Panc1 (cell line): Measurements from ENCODE around the gene LAMP2. TPM values are rescaled to one million over a fixed set of nuclear protein-coding genes. Genes with fewer than 3 reads are reported as not detected.

Experiments
- ATAC-seq: fragments of 200-7000 bp; cut with Tn5 transposase; 2 replicates; pipeline ENCODE4 v1.9.1; 2020; ENCODE audit warnings: mild to moderate bottlenecking, moderate library complexity
- BruUV-seq: library from RNA; stranded (reverse); fragments of 400-500 nt; replicated peaks from 2 replicates; lab custom pipeline; 2021; lab: Mats Ljungman, UMichigan
- CTCF ChIA-PET: fragments of 300-600 bp; sonication (Branson Sonifier 250); formaldehyde crosslinking; loops from one replicate; lab custom pipeline; 2022; ENCODE audit warnings: antibody characterized with exemption; lab: Charles Lee
- POLR2A ChIA-PET: fragments of 300-600 bp; sonication (Branson Sonifier 250); formaldehyde crosslinking; loops from one replicate; lab custom pipeline; 2022; ENCODE audit warnings: antibody characterized with exemption; lab: Charles Lee
- DNase-seq: peaks from one replicate; pipeline ENCODE4 v3.0.0-alpha.2; 2010; ENCODE audit warnings: low read depth, low spot score
- H3K27ac ChIP-seq: 2 replicates; pipeline ENCODE4 v1.5.1; 2011; ENCODE audit warnings: mild to moderate bottlenecking, low read length, inconsistent platforms
- H3K27me3 ChIP-seq: fragments of 200-500 bp; sonication (Bioruptor generic); 2 replicates; pipeline ENCODE4 v1.6.0; 2014; ENCODE audit warnings: low read length, inconsistent platforms; ENCODE audit not compliant: control insufficient read depth, insufficient read depth
- H3K36me3 ChIP-seq: fragments of 200-500 bp; sonication (Bioruptor generic); 2 replicates; pipeline ENCODE4 v1.5.1; 2014; ENCODE audit warnings: inconsistent platforms, mild to moderate bottlenecking, low read length, moderate library complexity; ENCODE audit not compliant: control insufficient read depth, insufficient read depth
- H3K4me1 ChIP-seq: 2 replicates; pipeline ENCODE4 v1.5.1; 2011; ENCODE audit warnings: inconsistent platforms, mild to moderate bottlenecking, low read length, moderate library complexity; ENCODE audit not compliant: control insufficient read depth, insufficient read depth
- H3K4me3 ChIP-seq, 2 experiments: 2 replicates each; pipeline ENCODE4 v1.5.1; 2011 to 2012; ENCODE audit warnings: low read depth in 2 of 2, low read length in 2 of 2, mild to moderate bottlenecking in 2 of 2, inconsistent platforms in 1 of 2, moderate library complexity in 1 of 2
- H3K9me3 ChIP-seq: fragments of 200-500 bp; sonication (Bioruptor generic); 2 replicates; pipeline ENCODE4 v1.5.1; 2014; ENCODE audit warnings: low read depth, mild to moderate bottlenecking, inconsistent platforms, low read length, moderate library complexity; ENCODE audit not compliant: control insufficient read depth, insufficient read depth
- CTCF ChIP-seq: fragments of 450-650 bp; IDR thresholded peaks from 2 replicates; pipeline ENCODE4 v1.5.1; 2017; ENCODE audit warnings: mild to moderate bottlenecking
- POLR2AphosphoS5 ChIP-seq: IDR thresholded peaks from 2 replicates; pipeline ENCODE4 v1.6.1; 2012; ENCODE audit warnings: mild to moderate bottlenecking, low read depth, low read length, moderate library complexity
- REST ChIP-seq, 2 experiments: IDR thresholded peaks; 2 replicates each; pipeline ENCODE4 v1.6.1; 2011 to 2012; ENCODE audit warnings: low read depth in 2 of 2, control low read depth in 1 of 2, low read length in 1 of 2, mild to moderate bottlenecking in 1 of 2, moderate library complexity in 1 of 2; ENCODE audit not compliant: insufficient read depth in 1 of 2
- SIN3A ChIP-seq: IDR thresholded peaks from 2 replicates; pipeline ENCODE4 v1.6.1; 2012; ENCODE audit warnings: low read depth, mild to moderate bottlenecking, low read length, moderate library complexity, borderline replicate concordance; ENCODE audit not compliant: insufficient read depth
- TCF7L2 ChIP-seq: IDR thresholded peaks from 2 replicates; pipeline ENCODE4 v1.6.1; 2011; ENCODE audit warnings: mild to moderate bottlenecking, low read depth, low read length, inconsistent platforms
- in situ Hi-C: cut with HindIII; loops from 2 replicates; pipeline ENCODE4 v1.10.0; 2016; ENCODE audit warnings: low sequenced_read_pairs, low pct_unique_long_range_greater_than_20kb
- intact Hi-C: fragments of 100-400 bp; cut with micrococcal nuclease; formaldehyde crosslinking; loops from one replicate; pipeline ENCODE4 v1.10.0; 2022; ENCODE audit not compliant: unreplicated experiment
- total RNA-seq: library from RNA; stranded (reverse); gene quantifications from one replicate; pipeline ENCODE4 v1.2.1, GENCODE V29; 2021; ENCODE audit not compliant: unreplicated experiment

Gene LAMP2
- total RNA-seq, 1 experiment from 2014 or later: 243 TPM

- in situ Hi-C loops (no loop called here), intact Hi-C loops (no loop called here)
- TF ChIP-seq CTCF: peak; percentile 80
- TF ChIP-seq SIN3A: no peak
- TF ChIP-seq REST (IDR thresholded peaks at IDR 0.05; ENCODE audit: insufficient read depth in 1 of 2, low read depth in 2 of 2, low read length in 1 of 2): no peak
- peak; percentile 93 for TF ChIP-seq TCF7L2
- TF ChIP-seq POLR2AphosphoS5: peak; percentile 60; the same call in 1 of the 2 replicates
- peak; percentile 97 for ATAC-seq
- Histone ChIP-seq H3K27ac (peak overlapping the region; percentile 91), H3K36me3 (no peaks in the 10 kb centered on the region), H3K4me3 (peak overlapping the region; percentile 46 to 60), H3K9me3 (no peaks in the 10 kb centered on the region), H3K27me3 (no peaks in the 10 kb centered on the region), H3K4me1 (peaks cover 5% of the 10 kb centered on the region; the same call in 1 of the 2 replicates)
- no TSS peak for BruUV-seq
- CTCF ChIA-PET: interaction anchor here (0.6 to 1.1 kb wide), 4 partner anchors 31 to 241 kb away, joined by 3 to 7 read pairs (median 6); no protein-coding TSS in a partner anchor
- peak; percentile 71 for DNase-seq
- POLR2A ChIA-PET: interaction anchor here (0.6 to 0.8 kb wide), 2 partner anchors 14 to 935 kb away, joined by 3 to 4 read pairs; no protein-coding TSS in a partner anchor
Observed at GRCh38 chrX:120485638-120486520, 16.8 kb upstream of the LAMP2 start.

- in situ Hi-C loops (no loop called here), intact Hi-C loops (no loop called here)
- no TSS peak for BruUV-seq
- Histone ChIP-seq H3K9me3 (no peaks in the 10 kb centered on the region), H3K4me1 (peaks cover 5% of the 10 kb centered on the region; the same call in 1 of the 2 replicates), H3K4me3 (peak overlapping the region; percentile 46 to 60), H3K27ac (peak overlapping the region; percentile 91), H3K27me3 (no peaks in the 10 kb centered on the region), H3K36me3 (no peaks in the 10 kb centered on the region)
- ATAC-seq (no peak), DNase-seq (no peak)
- ChIA-PET CTCF (interaction anchor here (0.6 kb wide), 1 partner anchor 170 kb away, joined by 6 read pairs; no protein-coding TSS in a partner anchor), POLR2A (no interaction called here)
- TF ChIP-seq REST (IDR thresholded peaks at IDR 0.05; ENCODE audit: insufficient read depth in 1 of 2, low read depth in 2 of 2, low read length in 1 of 2) (no peak), TCF7L2 (no peak), SIN3A (no peak), POLR2AphosphoS5 (no peak), CTCF (no peak)
Observed at GRCh38 chrX:120485315-120485637, 16.2 kb upstream of the LAMP2 start.
